Endothelial cell of umbilical vein (primary cell): Measurements from ENCODE around the gene HOXC5. TPM values are rescaled to one million over a fixed set of nuclear protein-coding genes. Genes with fewer than 3 reads are reported as not detected.

Experiments
- BruUV-seq: library from RNA; stranded (reverse); fragments of 400-500 nt; replicated peaks from 2 replicates; lab custom pipeline; 2021; lab: Mats Ljungman, UMichigan
- CTCF ChIA-PET: fragments of 300-600, 350-600 bp; sonication (Branson Sonifier 250); formaldehyde crosslinking; loops from one replicate; lab custom pipeline; 2021; ENCODE audit warnings: antibody characterized with exemption, inconsistent platforms; lab: Charles Lee
- POLR2A ChIA-PET: fragments of 300-600, 350-600 bp; sonication (Branson Sonifier 250); formaldehyde crosslinking; loops from one replicate; lab custom pipeline; 2021; ENCODE audit warnings: antibody characterized with exemption, inconsistent platforms; lab: Charles Lee
- DNase-seq: peaks from one replicate; pipeline ENCODE4 v3.0.0-alpha.2; 2011; ENCODE audit warnings: low read depth, low spot score
- FAIRE-seq: peaks from 2 replicates; lab custom pipeline; 2011; peaks lifted over from hg19 to GRCh38; lab: Jason Lieb, UNC
- H2AFZ ChIP-seq: 2 replicates; pipeline ENCODE4 v1.6.0; 2012; ENCODE audit warnings: low read depth, low read length, control low read depth, inconsistent platforms
- H3K27ac ChIP-seq: 2 replicates; pipeline ENCODE4 v1.5.1; 2011; ENCODE audit warnings: low read depth, mild to moderate bottlenecking, control low read depth, low read length, moderate library complexity; ENCODE audit not compliant: insufficient read depth
- H3K27me3 ChIP-seq, 2 experiments: 2 replicates each; pipeline versions ENCODE4 v1.6.0 to v1.6.1; 2011; ENCODE audit warnings: low read length in 2 of 2, mixed read lengths in 1 of 2; ENCODE audit not compliant: control insufficient read depth in 2 of 2, insufficient read depth in 2 of 2
- H3K36me3 ChIP-seq, 2 experiments: 2 replicates in 1 of 2; 3 replicates in 1 of 2; pipeline ENCODE4 v1.5.1; 2011; ENCODE audit warnings: low read length in 2 of 2, mild to moderate bottlenecking in 1 of 2, moderate library complexity in 1 of 2; ENCODE audit not compliant: control insufficient read depth in 2 of 2, insufficient read depth in 2 of 2; ENCODE audit errors: extremely low read depth in 1 of 2
- H3K4me1 ChIP-seq: 3 replicates; pipeline ENCODE4 v1.5.1; 2011; ENCODE audit warnings: mild to moderate bottlenecking, low read length; ENCODE audit not compliant: control insufficient read depth, insufficient read depth; ENCODE audit errors: extremely low read depth
- H3K4me2 ChIP-seq: 2 replicates; pipeline ENCODE4 v1.6.1; 2011; ENCODE audit warnings: low read length, control low read depth, mixed read lengths; ENCODE audit not compliant: insufficient read depth
- H3K4me3 ChIP-seq, 3 experiments: fragments of 200-600 bp in 1 of 3; sonication (generic), shearing (Covaris generic) in 1 of 3; replicated peaks in 1 of 3; 2 replicates each; pipeline ENCODE4 v1.5.1; 2011 to 2016; ENCODE audit warnings: control low read depth in 3 of 3, low read length in 3 of 3, mild to moderate bottlenecking in 2 of 3, inconsistent platforms in 1 of 3, low read depth in 1 of 3, moderate library complexity in 1 of 3; ENCODE audit not compliant: insufficient read depth in 1 of 3
- H3K79me2 ChIP-seq: 2 replicates; pipeline ENCODE4 v1.6.0; 2012; ENCODE audit warnings: low read length, inconsistent platforms; ENCODE audit not compliant: control insufficient read depth, insufficient read depth
- H3K9ac ChIP-seq: replicated peaks from 2 replicates; pipeline ENCODE3; 2011; ENCODE audit warnings: low read length, control low read depth; ENCODE audit not compliant: insufficient read depth; ENCODE audit errors: extremely low read depth
- H3K9me1 ChIP-seq: replicated peaks from 3 replicates; pipeline ENCODE4 v1.6.0; 2011; ENCODE audit warnings: mild to moderate bottlenecking, low read length; ENCODE audit not compliant: control insufficient read depth, insufficient read depth; ENCODE audit errors: extremely low read depth
- H3K9me3 ChIP-seq: replicated peaks from 2 replicates; pipeline ENCODE4 v1.5.1; 2012; ENCODE audit warnings: low read length, inconsistent platforms; ENCODE audit not compliant: control insufficient read depth, insufficient read depth
- H4K20me1 ChIP-seq: replicated peaks from 2 replicates; pipeline ENCODE3; 2011; ENCODE audit warnings: mild to moderate bottlenecking, low read length; ENCODE audit not compliant: control insufficient read depth, insufficient read depth; ENCODE audit errors: extremely low read depth
- CTCF ChIP-seq, 2 donors: IDR thresholded peaks; 1 replicate in 1 of 2; 2 replicates in 1 of 2; pipeline ENCODE4 v1.5.1; 2011; ENCODE audit warnings: low read length in 2 of 2, mild to moderate bottlenecking in 2 of 2, moderate library complexity in 2 of 2, control low read depth in 1 of 2, inconsistent platforms in 1 of 2, low read depth in 1 of 2; ENCODE audit not compliant: insufficient read depth in 1 of 2; ENCODE audit errors: extremely low read depth in 1 of 2
- EZH2 ChIP-seq: IDR thresholded peaks from 2 replicates; pipeline ENCODE4 v1.6.1; 2012; ENCODE audit warnings: borderline replicate concordance, low read depth, mild to moderate bottlenecking, moderate library complexity, low read length, inconsistent platforms; ENCODE audit not compliant: severe bottlenecking
- FOS ChIP-seq: IDR thresholded peaks from 2 replicates; pipeline ENCODE4 v1.6.1; 2011; ENCODE audit warnings: mild to moderate bottlenecking, low read length, moderate library complexity, borderline replicate concordance; ENCODE audit not compliant: insufficient read depth
- GATA2 ChIP-seq: IDR thresholded peaks from 2 replicates; pipeline ENCODE4 v1.7.0; 2011; ENCODE audit warnings: low read depth, mild to moderate bottlenecking, moderate library complexity, mixed read lengths, low read length; ENCODE audit not compliant: insufficient read length, insufficient read depth
- JUN ChIP-seq: IDR thresholded peaks from 2 replicates; pipeline ENCODE4 v1.6.1; 2011; ENCODE audit warnings: borderline replicate concordance, low read depth; ENCODE audit not compliant: insufficient read length, insufficient read depth
- MAX ChIP-seq: IDR thresholded peaks from 2 replicates; pipeline ENCODE4 v1.6.1; 2011; ENCODE audit not compliant: insufficient read depth, insufficient read length
- MYC ChIP-seq: IDR thresholded peaks from one replicate; pipeline ENCODE4 v1.6.1; 2011; ENCODE audit warnings: mild to moderate bottlenecking, low read depth, low read length
- POLR2A ChIP-seq: IDR thresholded peaks from 2 replicates; pipeline ENCODE4 v1.6.1; 2012; ENCODE audit warnings: low read depth, mild to moderate bottlenecking, control low read depth, low read length
- POLR2AphosphoS5 ChIP-seq: IDR thresholded peaks from 2 replicates; pipeline ENCODE4 v1.6.1; 2012; ENCODE audit warnings: low read depth, mild to moderate bottlenecking, control low read depth, low read length, moderate library complexity; ENCODE audit not compliant: insufficient read depth
- dilution Hi-C: fragments of 300-500 bp; cut with MboI; formaldehyde crosslinking; loops from one replicate; pipeline ENCODE4 v1.15.0; 2019; ENCODE audit warnings: low sequenced_read_pairs; ENCODE audit not compliant: extremely low pct_ligation_motif_present
- intact Hi-C: fragments of 100-400 bp; cut with micrococcal nuclease; formaldehyde crosslinking; loops from one replicate; pipeline ENCODE4 v1.10.0; 2022
- polyA plus RNA-seq, 4 experiments: library from polyadenylated mRNA; depleted of rRNA in 3 of 4; stranded (reverse) in 3 of 4; unstranded in 1 of 4; fragments of >200 nt; gene quantifications; 2 replicates each; pipeline versions ENCODE4 v1.2.1 to v1.2.3, GENCODE V29; 2011 to 2012; ENCODE audit warnings: missing spikeins in 1 of 4
- total RNA-seq: library from RNA; stranded (reverse); gene quantifications from 2 replicates; pipeline ENCODE4 v1.2.3, GENCODE V29; 2021

Gene HOXC5
- total and polyA plus RNA-seq, 2 donors (not counting 3 experiments of a cell fraction or from before 2014, with no cell fraction given): not detected

GRCh38 chr12:54011665-54012532, 21.0 kb upstream of the HOXC5 start:
- CTCF ChIA-PET: interaction anchor here (0.6 to 17.0 kb wide), 3 partner anchors 15 to 204 kb away, joined by 3 to 616 read pairs (median 3); partner anchors contain the start of gene SMUG1
- H3K9me1 ChIP-seq: no peaks in the 10 kb centered on the region

More at GRCh38 chr12:54011665-54012532, 21.0 kb upstream of the HOXC5 start:
- no peaks in the 10 kb centered on the region for H3K4me1 ChIP-seq
- no peaks in the 10 kb centered on the region for H3K79me2 ChIP-seq
- FAIRE-seq (no peak), DNase-seq (no peak)
- H2AFZ ChIP-seq: no peak overlapping the region
- H3K36me3 ChIP-seq: no peaks in the 10 kb centered on the region
- dilution Hi-C loops (no loop called here), intact Hi-C loops (no loop called here)
- H4K20me1 ChIP-seq: no peaks in the 10 kb centered on the region
- peaks cover 83 to 91% of the 10 kb centered on the region in 2 experiments for H3K27me3 ChIP-seq
- H3K9ac ChIP-seq: no peak overlapping the region
- TF ChIP-seq POLR2A (no peak), POLR2AphosphoS5 (no peak), FOS (no peak), CTCF (IDR thresholded peaks at IDR 0.05; ENCODE audit: extremely low read depth in 1 of 2, insufficient read depth in 1 of 2, low read depth in 1 of 2, low read length in 2 of 2) (no peak), JUN (no peak), GATA2 (no peak), MYC (no peak), MAX (no peak), EZH2 (no peak)
- POLR2A ChIA-PET: no interaction called here
- no peak overlapping the region for H3K27ac ChIP-seq
- H3K4me2 ChIP-seq: no peak overlapping the region
- no peak overlapping the region for H3K4me3 ChIP-seq
- no TSS peak for BruUV-seq
- H3K9me3 ChIP-seq: no peaks in the 10 kb centered on the region
